Stimulated activated effector memory CD8-positive, alpha-beta T cell treated with anti-CD3 and anti-CD28 coated beads, Interleukin-12 subunit alpha, Interleukin-12 subunit beta, amount 100 ng/mL, for 72 hours (primary cell): Measurements from ENCODE around the gene KCNH1.
"Not testable (repeated sequence)": the region's sequence is repeated elsewhere in the genome, so short reads cannot be mapped to it uniquely, and the experiment has no call there.

Experiments used
- ATAC-seq: fragments of 150-1000 bp; cut with Tn5 transposase; 2 replicates; pipeline ENCODE4 v1.10.0; 2021
- DNase-seq, 2 donors: peaks; one replicate each; pipeline ENCODE4 v3.0.0; 2021 to 2022; ENCODE audit warnings: low spot score in 2 of 2
- H3K27ac Mint-ChIP-seq: one replicate; pipeline ENCODE4 v1.8.0; 2022; ENCODE audit warnings: mild to moderate bottlenecking, mixed read lengths
- H3K36me3 Mint-ChIP-seq: one replicate; pipeline ENCODE4 v1.8.0; 2022; ENCODE audit warnings: mild to moderate bottlenecking, mixed read lengths
- H3K4me1 Mint-ChIP-seq: one replicate; pipeline ENCODE4 v1.8.0; 2022; ENCODE audit warnings: mixed read lengths
- H3K4me3 Mint-ChIP-seq: one replicate; pipeline ENCODE4 v1.8.0; 2022; ENCODE audit warnings: mild to moderate bottlenecking, mixed read lengths
- H3K9me3 Mint-ChIP-seq: one replicate; pipeline ENCODE4 v1.8.0; 2022; ENCODE audit warnings: mixed read lengths

Gene KCNH1

DNA sequence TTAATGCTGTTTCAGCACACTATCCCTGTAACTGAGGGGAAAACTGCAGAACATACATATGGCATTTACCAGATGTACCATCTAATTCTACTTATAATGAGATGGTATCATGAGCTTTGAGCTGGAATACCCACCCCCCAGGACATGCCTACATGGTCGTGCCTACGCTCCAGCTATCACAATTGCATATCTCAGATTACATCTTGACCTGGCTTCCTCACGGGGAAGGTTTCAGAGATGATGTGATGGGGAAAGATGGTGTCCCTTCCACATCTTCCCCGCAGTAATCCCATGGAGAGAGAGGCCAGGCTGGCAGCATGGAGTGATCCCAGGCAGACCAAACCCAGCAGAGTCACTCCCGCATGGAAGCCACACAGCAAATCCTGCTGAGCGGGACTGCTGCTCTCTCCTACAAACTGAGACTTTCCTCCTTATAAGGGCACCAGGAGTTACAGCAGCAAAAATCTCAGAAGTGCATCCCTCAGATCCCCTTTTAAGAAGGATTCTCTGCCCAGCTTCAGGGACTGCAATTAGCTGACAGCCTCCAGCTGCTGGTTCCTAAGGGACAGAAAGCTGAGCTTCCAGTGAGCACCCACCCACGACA lies 67.1 kb downstream of the KCNH1 start:
- Mint-ChIP-seq H3K4me3 (no peak overlapping the region), H3K36me3 (no peaks in the 10 kb centered on the region), H3K4me1 (no peaks in the 10 kb centered on the region), H3K9me3 (peaks cover 4% of the 10 kb centered on the region), H3K27ac (no peak overlapping the region)
- no peak for ATAC-seq
- DNase-seq, result no peak

GRCh38 chr1:211041838-211042237 lies 92.1 kb downstream of the KCNH1 start:
- not testable (repeated sequence) for ATAC-seq, H3K4me1 Mint-ChIP-seq, H3K4me3 Mint-ChIP-seq, DNase-seq, H3K9me3 Mint-ChIP-seq, H3K36me3 Mint-ChIP-seq, H3K27ac Mint-ChIP-seq

- Mint-ChIP-seq H3K4me3 (no peak overlapping the region), H3K36me3 (no peaks in the 10 kb centered on the region), H3K9me3 (no peaks in the 10 kb centered on the region), H3K4me1 (no peaks in the 10 kb centered on the region), H3K27ac (no peak overlapping the region)
- DNase-seq, result no peak
- ATAC-seq, result peak; percentile 60
These were observed 96.9 kb downstream of the KCNH1 start for GRCh38 chr1:211037095-211037494.

- Mint-ChIP-seq H3K27ac (no peak overlapping the region), H3K9me3 (no peaks in the 10 kb centered on the region), H3K36me3 (no peaks in the 10 kb centered on the region), H3K4me3 (no peak overlapping the region), H3K4me1 (no peaks in the 10 kb centered on the region)
- no peak for ATAC-seq
- DNase-seq, result no peak
These were observed 97.4 kb downstream of the KCNH1 start for GRCh38 chr1:211036381-211037060.

- Mint-ChIP-seq H3K4me1 (no peaks in the 10 kb centered on the region), H3K4me3 (no peak overlapping the region), H3K36me3 (no peaks in the 10 kb centered on the region), H3K9me3 (no peaks in the 10 kb centered on the region), H3K27ac (no peak overlapping the region)
- no peak for DNase-seq
- no peak for ATAC-seq
These were observed 98.0 kb downstream of the KCNH1 start for GRCh38 chr1:211035821-211036380.

DNA sequence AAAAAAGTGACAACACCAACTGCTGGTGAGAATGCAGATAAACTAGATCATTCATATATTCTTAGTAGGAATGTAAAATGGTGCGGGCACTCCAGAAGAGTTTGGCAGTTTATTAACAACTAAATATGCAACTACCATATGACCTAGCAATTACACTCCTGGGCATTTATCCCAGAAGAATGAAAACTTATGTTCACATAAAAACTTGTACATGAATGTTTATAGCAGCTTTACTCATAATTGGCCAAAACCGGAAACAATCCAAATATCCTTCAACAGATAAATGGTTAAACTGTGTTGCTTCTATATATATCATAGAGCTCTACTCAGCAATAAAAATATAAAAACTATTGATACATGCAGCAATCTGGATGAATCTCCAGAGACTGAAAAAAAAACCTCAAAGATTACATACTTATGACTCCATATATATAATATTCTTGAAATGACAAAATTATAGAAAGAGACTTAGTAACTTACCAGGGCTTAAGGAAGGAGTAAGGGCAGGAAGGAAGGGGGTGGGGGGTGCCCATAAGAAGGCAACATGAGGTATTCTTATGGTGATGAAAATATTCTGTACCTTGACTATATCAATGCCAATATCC lies 99.9 kb downstream of the KCNH1 start:
- ATAC-seq, result no peak
- H3K9me3 Mint-ChIP-seq, result no peaks in the 10 kb centered on the region
- H3K36me3 Mint-ChIP-seq, result no peaks in the 10 kb centered on the region
- no peaks in the 10 kb centered on the region for H3K4me1 Mint-ChIP-seq
- DNase-seq, result no peak
- H3K27ac Mint-ChIP-seq, result no peak overlapping the region
- H3K4me3 Mint-ChIP-seq, result no peak overlapping the region

DNA sequence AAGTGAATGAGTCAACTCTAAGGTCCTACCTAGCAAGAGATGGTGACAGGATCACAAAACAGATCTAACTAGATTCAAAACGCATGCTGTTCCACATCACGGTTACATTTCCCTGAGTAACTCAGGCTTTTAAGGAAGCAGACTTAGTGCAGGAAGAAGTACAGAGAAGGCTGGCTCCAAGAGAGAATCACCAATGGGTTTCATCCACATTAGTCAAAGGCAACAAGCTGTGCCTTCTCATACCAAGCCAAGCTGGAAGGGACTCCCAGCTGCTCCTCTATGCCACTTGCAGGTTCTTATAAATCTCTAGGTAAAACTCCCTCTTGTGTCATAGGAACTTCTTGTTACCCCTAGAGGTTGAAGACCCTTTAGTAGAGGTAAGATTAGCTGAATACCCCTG lies 109.0 kb downstream of the KCNH1 start:
- ATAC-seq, result no peak
- H3K36me3 Mint-ChIP-seq, result no peaks in the 10 kb centered on the region
- no peak for DNase-seq

DNA sequence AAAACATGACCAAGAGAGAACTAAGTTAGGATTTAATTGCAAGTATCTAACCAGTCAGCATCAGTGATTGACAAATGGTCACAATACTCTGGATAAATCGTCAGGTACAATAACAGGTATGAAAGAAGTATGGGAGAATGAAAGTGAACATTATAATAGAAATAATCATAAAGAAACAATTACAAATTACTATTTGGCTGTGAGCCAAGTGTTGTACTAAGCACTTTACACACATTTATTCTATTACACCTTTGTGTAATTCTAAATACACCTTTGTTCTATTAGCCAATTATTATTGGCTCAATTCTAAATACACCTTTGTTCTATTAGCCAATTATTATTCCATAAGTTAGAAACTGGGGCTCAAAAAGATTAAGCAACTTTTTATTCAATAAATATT lies 114.7 kb downstream of the KCNH1 start:
- H3K4me1 Mint-ChIP-seq, result no peaks in the 10 kb centered on the region
- DNase-seq (no peak), ATAC-seq (no peak)
- H3K36me3 Mint-ChIP-seq, result no peaks in the 10 kb centered on the region
- no peaks in the 10 kb centered on the region for H3K9me3 Mint-ChIP-seq
- H3K4me3 Mint-ChIP-seq, result no peak overlapping the region
- H3K27ac Mint-ChIP-seq, result no peak overlapping the region

More for the DNA sequence above, 109.0 kb downstream of the KCNH1 start:
- H3K4me1 Mint-ChIP-seq, result no peaks in the 10 kb centered on the region
- H3K4me3 Mint-ChIP-seq, result no peak overlapping the region
- H3K9me3 Mint-ChIP-seq, result no peaks in the 10 kb centered on the region
- H3K27ac Mint-ChIP-seq, result no peak overlapping the region

DNA sequence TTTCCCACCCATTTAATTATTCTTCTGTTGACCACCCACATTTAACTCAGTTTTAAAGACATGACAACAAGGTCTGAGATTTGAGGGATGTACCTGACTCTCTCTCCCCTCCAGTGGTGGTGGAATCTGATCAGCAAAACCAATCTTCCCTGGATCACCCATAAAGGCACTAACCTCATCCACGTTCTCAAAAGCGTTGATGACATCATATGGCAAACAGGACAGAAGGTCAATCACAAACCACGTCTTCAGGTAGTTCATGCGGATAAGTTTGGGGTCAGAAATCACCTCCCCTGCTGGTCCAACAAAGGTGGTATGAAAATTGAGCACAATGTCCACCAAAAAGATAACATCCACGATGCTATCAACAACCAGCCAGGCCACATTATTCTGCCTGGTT lies 115.3 kb downstream of the KCNH1 start:
- no peaks in the 10 kb centered on the region for H3K9me3 Mint-ChIP-seq
- DNase-seq, result no peak
- no peak overlapping the region for H3K4me3 Mint-ChIP-seq
- H3K27ac Mint-ChIP-seq, result no peak overlapping the region
- ATAC-seq, result no peak
- no peaks in the 10 kb centered on the region for H3K4me1 Mint-ChIP-seq
- no peaks in the 10 kb centered on the region for H3K36me3 Mint-ChIP-seq

DNA sequence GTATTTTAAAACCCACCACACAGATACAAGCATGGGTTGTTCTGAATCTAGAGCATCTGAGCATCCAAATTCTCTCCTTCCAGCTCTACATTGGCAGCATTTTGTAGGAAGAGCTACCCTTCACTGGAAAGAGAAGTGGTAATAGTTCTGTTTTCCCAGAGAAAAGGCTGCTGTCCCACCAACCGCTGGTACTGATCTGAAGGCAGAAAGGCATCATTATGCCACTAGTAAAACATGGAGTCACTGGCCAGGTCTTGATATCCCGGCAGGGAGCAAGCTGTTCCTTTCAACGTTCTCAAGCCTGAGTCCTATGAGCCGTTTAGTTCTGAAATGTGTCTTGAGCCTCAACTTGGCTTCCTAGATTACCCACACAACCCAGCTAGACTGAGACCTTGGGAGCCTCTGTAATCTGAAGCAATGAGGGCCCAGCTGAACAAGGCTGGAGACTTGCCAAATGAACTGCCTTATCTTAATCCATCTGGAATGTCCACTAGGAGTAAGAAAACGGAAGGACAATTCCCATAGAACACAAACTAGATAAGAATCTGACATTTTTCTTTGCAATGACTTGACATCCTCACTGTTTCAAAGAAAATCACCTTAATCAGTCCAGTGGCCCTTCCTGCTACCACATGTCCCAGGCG lies 116.8 kb downstream of the KCNH1 start:
- DNase-seq (no peak), ATAC-seq (no peak)
- no peak overlapping the region for H3K4me3 Mint-ChIP-seq
- H3K4me1 Mint-ChIP-seq, result no peaks in the 10 kb centered on the region
- no peaks in the 10 kb centered on the region for H3K9me3 Mint-ChIP-seq
- no peak overlapping the region for H3K27ac Mint-ChIP-seq
- H3K36me3 Mint-ChIP-seq, result no peaks in the 10 kb centered on the region

DNA sequence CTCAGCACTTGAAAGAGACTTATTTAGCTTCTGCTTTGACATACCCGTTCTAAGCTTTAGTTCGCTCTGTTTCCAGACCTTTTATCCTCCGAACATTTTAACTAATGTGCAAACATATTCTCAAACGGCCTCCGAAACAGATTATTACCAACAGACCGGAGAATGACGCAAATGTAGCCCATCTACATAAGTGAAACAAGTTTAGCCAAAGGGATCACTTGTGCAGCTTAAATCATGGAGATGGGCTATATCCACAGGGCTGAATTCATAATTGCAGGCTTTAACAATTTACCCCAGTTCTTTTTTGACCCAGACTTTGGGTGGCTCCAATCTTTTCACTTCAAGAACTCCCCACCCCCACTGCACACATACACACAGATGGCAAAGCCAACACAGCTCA lies 119.7 kb downstream of the KCNH1 start:
- H3K27ac Mint-ChIP-seq, result no peak overlapping the region
- no peaks in the 10 kb centered on the region for H3K36me3 Mint-ChIP-seq

GRCh38 chr1:211013346-211014240 lies 120.4 kb downstream of the KCNH1 start:
- ATAC-seq, result peak; percentile 14
- no peak overlapping the region for H3K4me3 Mint-ChIP-seq
- H3K27ac Mint-ChIP-seq, result no peak overlapping the region
- no peaks in the 10 kb centered on the region for H3K4me1 Mint-ChIP-seq
- no peaks in the 10 kb centered on the region for H3K36me3 Mint-ChIP-seq
- no peaks in the 10 kb centered on the region for H3K9me3 Mint-ChIP-seq
- DNase-seq, result no peak

More for the DNA sequence above, 119.7 kb downstream of the KCNH1 start:
- no peaks in the 10 kb centered on the region for H3K9me3 Mint-ChIP-seq
- H3K4me3 Mint-ChIP-seq, result no peak overlapping the region
- ATAC-seq (no peak), DNase-seq (no peak)
- no peaks in the 10 kb centered on the region for H3K4me1 Mint-ChIP-seq

DNA sequence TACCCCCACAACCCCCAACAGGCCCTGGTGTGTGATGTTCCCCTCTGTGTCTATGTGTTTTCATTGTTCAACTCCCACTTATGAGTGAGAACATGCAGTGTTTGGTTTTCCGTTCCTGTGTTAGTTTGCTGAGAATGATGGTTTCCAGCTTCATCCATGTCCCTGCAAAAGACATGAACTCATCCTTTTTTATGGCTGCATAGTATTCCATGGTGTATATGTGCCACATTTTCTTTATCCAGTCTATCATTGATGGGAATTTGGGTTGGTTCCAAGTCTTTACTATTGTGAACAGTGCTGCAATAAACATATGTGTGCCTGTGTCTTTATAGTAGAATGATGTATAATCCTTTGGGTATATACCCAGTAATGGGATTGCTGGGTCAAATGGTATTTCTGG lies 122.8 kb downstream of the KCNH1 start:
- not testable (repeated sequence) for DNase-seq, ATAC-seq, H3K36me3 Mint-ChIP-seq, H3K4me1 Mint-ChIP-seq, H3K27ac Mint-ChIP-seq, H3K4me3 Mint-ChIP-seq, H3K9me3 Mint-ChIP-seq

GRCh38 chr1:211009944-211010343 lies 124.0 kb downstream of the KCNH1 start:
- DNase-seq (no peak), ATAC-seq (no peak)
- Mint-ChIP-seq H3K4me1 (no peaks in the 10 kb centered on the region), H3K9me3 (no peaks in the 10 kb centered on the region), H3K4me3 (no peak overlapping the region), H3K36me3 (no peaks in the 10 kb centered on the region), H3K27ac (no peak overlapping the region)

GRCh38 chr1:211007830-211008229 lies 126.1 kb downstream of the KCNH1 start:
- H3K4me3 Mint-ChIP-seq, result no peak overlapping the region
- no peaks in the 10 kb centered on the region for H3K9me3 Mint-ChIP-seq
- no peaks in the 10 kb centered on the region for H3K36me3 Mint-ChIP-seq
- ATAC-seq, result no peak
- no peaks in the 10 kb centered on the region for H3K4me1 Mint-ChIP-seq
- H3K27ac Mint-ChIP-seq, result no peak overlapping the region
- DNase-seq, result no peak
